SK-N-SH (cell line): Measurements from ENCODE around the gene MAPKAPK3. TPM values are rescaled to one million over a fixed set of nuclear protein-coding genes. Genes with fewer than 3 reads are reported as not detected.

Experiments
- CTCF ChIA-PET: fragments of 300-600, 350-600 bp; formaldehyde crosslinking; extraction: SDS; loops from one replicate; lab custom pipeline; 2021; lab: Yijun Ruan, JAX
- POLR2A ChIA-PET: fragments of 350-600 bp; sonication (Branson Sonifier 250); formaldehyde crosslinking; extraction: SDS; loops from one replicate; lab custom pipeline; 2020; ENCODE audit warnings: antibody characterized with exemption, inconsistent platforms; lab: Yijun Ruan, JAX
- DNase-seq: peaks from one replicate; pipeline ENCODE4 v3.0.0; 2012
- H2AFZ ChIP-seq: fragments of 200-600 bp; sonication (generic); 2 replicates; pipeline ENCODE4 v1.8.1; 2016; ENCODE audit warnings: antibody characterized with exemption, mild to moderate bottlenecking, low read depth
- H3F3A ChIP-seq: fragments of 200-600 bp; sonication (generic); replicated peaks from 2 replicates; pipeline ENCODE3; 2016; ENCODE audit warnings: antibody characterized with exemption, mild to moderate bottlenecking; ENCODE audit not compliant: insufficient read depth
- H3K27ac ChIP-seq, 2 experiments: fragments of 200-500 bp in 1 of 2; fragments of 200-600 bp in 1 of 2; sonication (Bioruptor generic) in 1 of 2; sonication (generic), shearing (Covaris generic) in 1 of 2; 2 replicates each; pipeline versions ENCODE4 v1.5.1 to v1.6.1; 2014 to 2016; ENCODE audit warnings: low read depth in 2 of 2, inconsistent platforms in 1 of 2, low read length in 1 of 2, mild to moderate bottlenecking in 1 of 2, mixed read lengths in 1 of 2
- H3K27me3 ChIP-seq: fragments of 200-600 bp; sonication (generic), shearing (Covaris generic); 2 replicates; pipeline ENCODE4 v1.6.1; 2016; ENCODE audit warnings: mixed run types; ENCODE audit not compliant: insufficient read depth
- H3K36me3 ChIP-seq, 2 experiments: fragments of 200-500 bp in 1 of 2; fragments of 200-600 bp in 1 of 2; sonication (Bioruptor generic) in 1 of 2; sonication (generic) in 1 of 2; replicated peaks in 1 of 2; 2 replicates each; pipeline versions ENCODE3 to v1.5.1; 2014 to 2016; ENCODE audit warnings: low read length in 1 of 2, mild to moderate bottlenecking in 1 of 2; ENCODE audit not compliant: insufficient read depth in 2 of 2, control insufficient read depth in 1 of 2
- H3K4me1 ChIP-seq, 2 experiments: fragments of 200-500 bp in 1 of 2; fragments of 200-600 bp in 1 of 2; sonication (Bioruptor generic) in 1 of 2; sonication (generic), shearing (Covaris generic) in 1 of 2; 2 replicates each; pipeline versions ENCODE4 v1.5.1 to v1.6.1; 2014 to 2016; ENCODE audit warnings: low read depth in 1 of 2, low read length in 1 of 2, mixed run types in 1 of 2; ENCODE audit not compliant: insufficient read depth in 2 of 2, control insufficient read depth in 1 of 2
- H3K4me2 ChIP-seq: fragments of 200-600 bp; sonication (generic), shearing (Covaris generic); 2 replicates; pipeline ENCODE4 v1.6.1; 2017; ENCODE audit warnings: mixed run types
- H3K4me3 ChIP-seq, 2 experiments: fragments of 200-500 bp in 1 of 2; fragments of 200-600 bp in 1 of 2; sonication (Bioruptor generic) in 1 of 2; sonication (generic), shearing (Covaris generic) in 1 of 2; 2 replicates each; pipeline versions ENCODE4 v1.5.1 to v1.8.1; 2014 to 2016; ENCODE audit warnings: low read depth in 2 of 2, inconsistent platforms in 1 of 2, low read length in 1 of 2, mild to moderate bottlenecking in 1 of 2, mixed read lengths in 1 of 2, moderate library complexity in 1 of 2
- H3K79me2 ChIP-seq: fragments of 200-600 bp; sonication (generic); 2 replicates; pipeline ENCODE4 v1.8.1; 2017; ENCODE audit warnings: mild to moderate bottlenecking; ENCODE audit not compliant: insufficient read depth
- H3K9ac ChIP-seq: fragments of 200-600 bp; sonication (generic); 2 replicates; pipeline ENCODE4 v1.6.1; 2017; ENCODE audit warnings: mixed run types
- H3K9me2 ChIP-seq: fragments of 200-600 bp; sonication (generic); 2 replicates; pipeline ENCODE4 v1.6.1; 2017; ENCODE audit warnings: mixed run types
- H3K9me3 ChIP-seq: fragments of 200-600 bp; sonication (generic); 2 replicates; pipeline ENCODE4 v1.6.1; 2017; ENCODE audit warnings: mixed run types, mild to moderate bottlenecking, moderate library complexity
- H4K20me1 ChIP-seq: fragments of 200-600 bp; sonication (generic); 2 replicates; pipeline ENCODE4 v1.6.1; 2017; ENCODE audit warnings: mild to moderate bottlenecking, mixed run types; ENCODE audit not compliant: insufficient read depth
- EZH2phosphoT487 ChIP-seq: fragments of 200-600 bp; sonication (generic); IDR thresholded peaks from 2 replicates; pipeline ENCODE4 v1.6.1; 2017; ENCODE audit warnings: low read depth, mixed run types, mild to moderate bottlenecking, antibody characterized with exemption, moderate library complexity, borderline replicate concordance
- FOSL2 ChIP-seq: IDR thresholded peaks from 2 replicates; pipeline ENCODE4 v1.4.0; 2012; ENCODE audit warnings: low read depth, mild to moderate bottlenecking, moderate library complexity, borderline replicate concordance
- GABPA ChIP-seq: IDR thresholded peaks from 2 replicates; pipeline ENCODE4 v1.4.0; 2012; ENCODE audit warnings: low read depth, mild to moderate bottlenecking
- MEF2A ChIP-seq: IDR thresholded peaks from 2 replicates; pipeline ENCODE4 v1.4.0; 2012; ENCODE audit warnings: low read depth, borderline replicate concordance
- MXI1 ChIP-seq: IDR thresholded peaks from 2 replicates; pipeline ENCODE4 v1.6.1; 2012; ENCODE audit warnings: mild to moderate bottlenecking, low read depth, low read length, improper control_type of control experiment
- POLR2AphosphoS5 ChIP-seq: IDR thresholded peaks from 2 replicates; pipeline ENCODE4 v1.6.1; 2012; ENCODE audit warnings: low read depth, low read length
- RCOR1 ChIP-seq: fragments of 150-350 bp; IDR thresholded peaks from 2 replicates; pipeline ENCODE4 v1.6.1; 2017; ENCODE audit warnings: antibody characterized with exemption, low read length
- RFX5 ChIP-seq: IDR thresholded peaks from 2 replicates; pipeline ENCODE4 v1.6.1; 2012; ENCODE audit warnings: mild to moderate bottlenecking, improper control_type of control experiment, low read length
- RXRA ChIP-seq: IDR thresholded peaks from 2 replicates; pipeline ENCODE4 v1.4.0; 2012; ENCODE audit warnings: low read depth, mild to moderate bottlenecking, borderline replicate concordance
- SIN3A ChIP-seq: IDR thresholded peaks from 2 replicates; pipeline ENCODE4 v1.6.1; 2012; ENCODE audit warnings: low read depth, mild to moderate bottlenecking, low read length, moderate library complexity, borderline replicate concordance
- TAF1 ChIP-seq: IDR thresholded peaks from 2 replicates; pipeline ENCODE4 v1.6.1; 2012; ENCODE audit warnings: low read depth, mild to moderate bottlenecking, low read length, moderate library complexity, borderline replicate concordance
- TCF12 ChIP-seq: IDR thresholded peaks from 2 replicates; pipeline ENCODE4 v1.4.0; 2012
- USF1 ChIP-seq: IDR thresholded peaks from 2 replicates; pipeline ENCODE4 v1.4.0; 2012; ENCODE audit warnings: low read depth, borderline replicate concordance
- USF2 ChIP-seq: fragments of 150-350 bp; IDR thresholded peaks from 2 replicates; pipeline ENCODE4 v1.6.1; 2017; ENCODE audit warnings: antibody characterized with exemption, low read length, low read depth, borderline replicate concordance
- WGBS: methylation state at CpG from one replicate; pipeline ENCODE4 v1.1.6; 2017; ENCODE audit warnings: low lambda C conversion rate; 5-methylcytosine and 5-hydroxymethylcytosine counted together
- polyA plus RNA-seq, 3 experiments: library from polyadenylated mRNA; depleted of rRNA; stranded (reverse); fragments of >200 nt; gene quantifications; 2 replicates each; pipeline ENCODE4 v1.2.3, GENCODE V29; 2012
- TF ChIP-seq, protein P1 (sequence below): IDR thresholded peaks from 2 replicates; pipeline ENCODE4 v1.4.0; 2012; ENCODE audit warnings: low read depth

Gene MAPKAPK3
- polyA plus RNA-seq, 1 of the 3 experiments (the other 2 are of a cell fraction): 29.4 TPM

DNA sequence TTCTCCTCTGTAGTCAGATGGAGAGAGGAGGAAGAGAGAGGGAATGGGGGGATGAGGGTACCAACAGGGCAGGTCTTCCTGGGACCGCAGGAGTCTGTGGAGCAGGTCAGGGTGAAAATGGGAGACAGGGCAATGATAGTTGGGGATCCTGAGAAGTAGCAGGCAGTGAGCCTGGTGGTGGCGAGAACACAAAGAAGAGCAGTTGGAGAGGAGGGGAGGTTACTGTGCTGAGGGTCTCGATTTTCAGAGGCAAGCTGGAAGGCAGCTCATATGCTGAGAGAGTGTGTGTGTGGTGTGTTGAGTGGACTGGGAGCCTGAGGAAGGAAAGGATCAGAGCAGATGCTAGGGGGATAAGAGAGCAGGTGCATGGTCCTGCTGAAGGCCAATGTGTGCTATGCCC lies 55.7 kb downstream of the MAPKAPK3 start (continued):
- no peak for TF ChIP-seq RFX5
- TF ChIP-seq, all 33 proteins: peak for 0

DNA sequence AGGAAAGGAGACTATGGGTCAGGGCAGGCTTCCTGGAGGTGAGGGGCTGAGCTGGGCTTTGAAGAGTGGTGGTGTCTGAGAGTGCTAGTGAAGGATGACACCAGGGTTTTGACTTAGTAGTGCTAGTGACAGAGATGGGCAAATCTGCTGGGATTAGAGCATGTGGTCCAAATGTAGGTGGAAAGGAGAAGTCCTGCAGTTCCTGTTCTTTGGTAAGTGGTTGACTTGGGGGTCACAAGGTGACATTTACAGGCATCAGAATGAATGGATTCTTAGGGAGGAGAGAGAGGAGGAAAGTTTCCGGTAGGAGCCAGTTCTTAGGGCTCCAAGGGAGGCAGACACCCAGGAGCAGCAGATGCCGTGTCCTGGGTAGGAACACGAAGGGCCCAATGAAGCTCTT lies 57.0 kb downstream of the MAPKAPK3 start:
- Histone ChIP-seq H3K36me3 (no peaks in the 10 kb centered on the region), H3K4me1 (peaks cover 0 to 4% of the 10 kb centered on the region in 2 experiments; a peak in 1 of 4 replicates), H3K27me3 (peaks cover 62% of the 10 kb centered on the region), H3K4me3 (no peak overlapping the region), H3K9me2 (no peaks in the 10 kb centered on the region), H4K20me1 (peaks cover 16% of the 10 kb centered on the region), H3K4me2 (no peak overlapping the region), H3K9ac (no peak overlapping the region), H3K27ac (no peak overlapping the region), H3F3A (peaks cover 12% of the 10 kb centered on the region), H3K79me2 (no peaks in the 10 kb centered on the region), H2AFZ (no peak overlapping the region), H3K9me3 (no peaks in the 10 kb centered on the region)
- TF ChIP-seq FOSL2 (no peak), TAF1 (no peak), USF2 (no peak), SIN3A (no peak), USF1 (no peak), RCOR1 (no peak), EZH2phosphoT487 (no peak), RFX5 (no peak), MXI1 (no peak), RXRA (no peak), MEF2A (no peak), POLR2AphosphoS5 (no peak), TCF12 (no peak), GABPA (no peak)
- TF ChIP-seq, protein P1, sequence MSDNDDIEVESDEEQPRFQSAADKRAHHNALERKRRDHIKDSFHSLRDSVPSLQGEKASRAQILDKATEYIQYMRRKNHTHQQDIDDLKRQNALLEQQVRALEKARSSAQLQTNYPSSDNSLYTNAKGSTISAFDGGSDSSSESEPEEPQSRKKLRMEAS: no peak
- WGBS: 28% methylated on average over 3 of the region's 3 CpGs
- CTCF ChIA-PET: interaction anchor here (0.9 to 5.7 kb wide), 6 partner anchors 11 to 58 kb away, joined by 3 to 44 read pairs (median 3); partner anchors contain the start of gene MAPKAPK3
- POLR2A ChIA-PET: no interaction called here
- DNase-seq: no peak
